ENCODE results near the gene IRAG1. TPM values are rescaled to one million over a fixed set of nuclear protein-coding genes. Genes with fewer than 3 reads are reported as not detected.

The IRAG1 gene
- total RNA-seq, 1 donor from 2014 or later, result 5.1 TPM

DNA sequence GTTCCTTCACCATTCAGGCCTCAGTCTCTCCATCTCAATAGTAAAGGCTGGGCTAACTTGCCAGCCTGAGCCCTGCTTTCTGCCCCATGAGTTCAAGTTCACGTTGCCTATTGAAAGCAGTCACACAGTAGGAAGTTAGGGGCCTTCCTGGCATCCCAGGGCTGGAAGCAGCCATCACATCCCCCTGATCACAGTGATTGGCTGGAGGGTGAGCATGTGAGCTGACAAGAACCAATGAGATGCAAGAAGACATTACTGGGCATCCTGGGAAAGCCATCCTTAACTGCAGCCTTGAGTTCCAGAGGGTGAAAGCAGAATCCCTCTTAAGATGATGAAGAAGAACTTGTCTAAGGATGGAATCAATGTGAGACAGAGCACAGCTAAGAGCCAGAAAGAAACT is 29.1 kb downstream of the IRAG1 start:
- TF ChIP-seq CTCF (conservative IDR thresholded peaks at IDR 0.05), result no peak
- no peaks in the 10 kb centered on the region for H3K9me3 Mint-ChIP-seq
- no peak for DNase-seq (ENCODE audit: extremely low spot score, unreplicated experiment)
- H3K4me3 Mint-ChIP-seq, result no peak overlapping the region
- no peaks in the 10 kb centered on the region for H3K36me3 Mint-ChIP-seq
- H3K27ac Mint-ChIP-seq, result no peak overlapping the region
- peaks cover 48% of the 10 kb centered on the region for H3K4me1 Mint-ChIP-seq (ENCODE audit: unreplicated experiment)
- no peaks in the 10 kb centered on the region for H3K27me3 Mint-ChIP-seq

GRCh38 chr11:10663990-10664389 is 29.6 kb downstream of the IRAG1 start:
- Mint-ChIP-seq H3K27me3 (no peaks in the 10 kb centered on the region), H3K9me3 (no peaks in the 10 kb centered on the region), H3K27ac (no peak overlapping the region), H3K4me1 (ENCODE audit: unreplicated experiment) (peaks cover 48% of the 10 kb centered on the region), H3K36me3 (no peaks in the 10 kb centered on the region), H3K4me3 (no peak overlapping the region)
- no peak for TF ChIP-seq CTCF (conservative IDR thresholded peaks at IDR 0.05)
- DNase-seq (ENCODE audit: extremely low spot score, unreplicated experiment), result no peak

- H3K27me3 Mint-ChIP-seq, result no peaks in the 10 kb centered on the region
- no peaks in the 10 kb centered on the region for H3K9me3 Mint-ChIP-seq
- no peaks in the 10 kb centered on the region for H3K36me3 Mint-ChIP-seq
- no peak for TF ChIP-seq CTCF (conservative IDR thresholded peaks at IDR 0.05)
- no peak overlapping the region for H3K27ac Mint-ChIP-seq
- no peak overlapping the region for H3K4me3 Mint-ChIP-seq
- DNase-seq (ENCODE audit: extremely low spot score, unreplicated experiment), result no peak
- H3K4me1 Mint-ChIP-seq (ENCODE audit: unreplicated experiment), result peaks cover 46% of the 10 kb centered on the region
Observed at GRCh38 chr11:10663365-10663764, 30.2 kb downstream of the IRAG1 start.

DNA sequence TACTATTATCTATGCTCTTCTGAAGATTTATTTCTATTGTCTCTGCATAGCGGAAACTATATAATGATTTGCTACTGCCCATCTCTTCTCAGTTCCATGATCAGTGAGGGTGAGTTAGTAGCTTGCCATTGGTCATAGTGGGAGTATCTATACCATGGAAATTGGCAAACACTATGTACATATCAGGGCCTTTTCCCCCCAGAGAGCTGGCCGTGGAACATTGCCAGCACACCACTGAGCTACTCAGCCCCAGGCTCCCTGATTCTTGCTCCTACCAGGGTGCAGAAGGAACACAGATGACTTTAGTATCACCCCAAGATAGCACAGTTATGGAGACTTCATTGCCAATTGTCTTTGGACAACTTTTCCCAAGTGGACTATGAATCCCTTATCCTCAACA is 33.2 kb downstream of the IRAG1 start:
- Mint-ChIP-seq H3K36me3 (no peaks in the 10 kb centered on the region), H3K27me3 (no peaks in the 10 kb centered on the region), H3K9me3 (no peaks in the 10 kb centered on the region), H3K4me3 (no peak overlapping the region), H3K4me1 (ENCODE audit: unreplicated experiment) (peaks cover 33% of the 10 kb centered on the region), H3K27ac (peak overlapping the region; percentile 92)
- no peak for TF ChIP-seq CTCF (conservative IDR thresholded peaks at IDR 0.05)
- DNase-seq (ENCODE audit: extremely low spot score, unreplicated experiment), result no peak

GRCh38 chr11:10659339-10660216 is 34.0 kb downstream of the IRAG1 start:
- Mint-ChIP-seq H3K9me3 (no peaks in the 10 kb centered on the region), H3K4me1 (ENCODE audit: unreplicated experiment) (peaks cover 38% of the 10 kb centered on the region), H3K27ac (peak overlapping the region; percentile 92), H3K36me3 (no peaks in the 10 kb centered on the region), H3K27me3 (no peaks in the 10 kb centered on the region), H3K4me3 (peak overlapping the region; percentile 60)
- TF ChIP-seq CTCF (conservative IDR thresholded peaks at IDR 0.05), result no peak
- no peak for DNase-seq (ENCODE audit: extremely low spot score, unreplicated experiment)
